ENCODE results near the gene P2RY8. TPM values are rescaled to one million over a fixed set of nuclear protein-coding genes. Genes with fewer than 3 reads are reported as not detected.
A peak's percentile ranks its signal among the peaks of the same experiment; 100 is the strongest.

P2RY8 gene
- total RNA-seq, 3 donors from 2014 or later (not counting 1 experiment from before 2014, with no cell fraction given): 73.7 to 114 (median 107) TPM

DNA sequence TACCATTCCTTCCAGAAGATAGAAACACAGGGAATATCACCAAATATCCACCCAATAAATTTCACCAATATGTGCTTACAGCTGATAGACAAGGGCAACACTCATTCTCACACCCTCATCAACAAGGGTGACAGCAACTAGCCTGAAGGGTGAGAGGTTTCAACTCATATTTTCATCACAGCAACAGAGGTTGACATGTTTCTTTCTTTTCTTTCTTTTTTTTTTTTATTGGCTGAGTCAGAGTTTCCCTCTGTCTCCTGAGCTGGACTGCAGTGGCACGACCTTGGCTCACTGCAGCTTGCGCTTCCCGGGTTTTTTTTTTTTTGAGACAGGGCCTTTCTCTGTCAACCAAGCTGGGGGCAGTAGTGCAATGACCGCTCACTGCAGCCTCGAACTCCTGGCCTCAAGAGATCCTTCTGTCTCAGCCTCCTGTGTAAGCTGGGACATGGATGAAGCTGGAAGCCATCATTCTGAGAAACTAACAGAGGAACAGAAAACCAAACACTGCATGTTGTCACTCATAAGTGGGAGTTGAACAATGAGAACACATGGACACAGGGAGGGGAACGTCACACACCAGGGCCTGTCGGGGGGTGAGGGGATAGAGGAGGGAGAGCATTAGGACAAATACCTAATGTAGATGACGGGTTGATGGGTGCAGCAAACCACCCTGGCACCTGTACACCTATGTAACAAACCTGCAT, 56.8 kb downstream of the P2RY8 start:
- Mint-ChIP-seq H3K4me1 (peaks cover 71 to 74% of the 10 kb centered on the region in 2 donors), H3K27me3 (ENCODE audit: low read depth in 2 of 2) (no peaks in the 10 kb centered on the region), H3K4me3 (peak overlapping the region; percentile 83), H3K27ac (peak overlapping the region; percentile 98 to 99), H3K36me3 (peaks cover 7% of the 10 kb centered on the region), H3K9me3 (peaks cover 0 to 2% of the 10 kb centered on the region in 2 donors)
- peak; percentile 13 to 47 for DNase-seq
- Histone ChIP-seq H3K9me3 (ENCODE audit: control insufficient read depth, insufficient read depth, low read length) (no peaks in the 10 kb centered on the region), H3K36me3 (ENCODE audit: control insufficient read depth, insufficient read depth, low read length) (peaks cover 12% of the 10 kb centered on the region), H3K27ac (ENCODE audit: low read length) (peak overlapping the region; percentile 95), H3K4me1 (ENCODE audit: control insufficient read depth, insufficient read depth, low read length) (peaks cover 81% of the 10 kb centered on the region), H3K4me3 (ENCODE audit: low read length) (no peak overlapping the region), H3K27me3 (ENCODE audit: control insufficient read depth, insufficient read depth, low read length) (no peaks in the 10 kb centered on the region)
- intact Hi-C loops (cut with micrococcal nuclease): no loop called here
- peak in 2 of 3 donors; percentile 32 to 39 for ATAC-seq
- no peak for TF ChIP-seq CTCF (IDR thresholded peaks at IDR 0.05)
- WGBS (ENCODE audit: insufficient coverage): 68% methylated on average over 7 of the region's 8 CpGs

GRCh38 chrX:1477801-1478458, 59.1 kb downstream of the P2RY8 start:
- DNase-seq (peak in 1 of 2 donors; percentile 12), ATAC-seq (no peak)
- no peaks in the 10 kb centered on the region for H3K27me3 Mint-ChIP-seq (ENCODE audit: low read depth in 2 of 2)
- H3K4me3 Mint-ChIP-seq: peak overlapping the region; percentile 49
- peak overlapping the region; percentile 98 to 99 for H3K27ac Mint-ChIP-seq
- TF ChIP-seq CTCF (IDR thresholded peaks at IDR 0.05): no peak
- H3K4me1 Mint-ChIP-seq: peaks cover 61 to 72% of the 10 kb centered on the region in 2 donors
- H3K36me3 ChIP-seq (ENCODE audit: control insufficient read depth, insufficient read depth, low read length): peaks cover 10% of the 10 kb centered on the region
- peaks cover 4 to 19% of the 10 kb centered on the region in 2 donors for H3K9me3 Mint-ChIP-seq
- no peak overlapping the region for H3K4me3 ChIP-seq (ENCODE audit: low read length)
- intact Hi-C loops (cut with micrococcal nuclease): no loop called here
- H3K4me1 ChIP-seq (ENCODE audit: control insufficient read depth, insufficient read depth, low read length): peaks cover 61% of the 10 kb centered on the region
- no peaks in the 10 kb centered on the region for H3K27me3 ChIP-seq (ENCODE audit: control insufficient read depth, insufficient read depth, low read length)
- WGBS (ENCODE audit: insufficient coverage): 86% methylated on average over 7 of the region's 8 CpGs
- H3K27ac ChIP-seq (ENCODE audit: low read length): no peak overlapping the region
- no peaks in the 10 kb centered on the region for H3K9me3 ChIP-seq (ENCODE audit: control insufficient read depth, insufficient read depth, low read length)
- peaks cover 7% of the 10 kb centered on the region for H3K36me3 Mint-ChIP-seq

DNA sequence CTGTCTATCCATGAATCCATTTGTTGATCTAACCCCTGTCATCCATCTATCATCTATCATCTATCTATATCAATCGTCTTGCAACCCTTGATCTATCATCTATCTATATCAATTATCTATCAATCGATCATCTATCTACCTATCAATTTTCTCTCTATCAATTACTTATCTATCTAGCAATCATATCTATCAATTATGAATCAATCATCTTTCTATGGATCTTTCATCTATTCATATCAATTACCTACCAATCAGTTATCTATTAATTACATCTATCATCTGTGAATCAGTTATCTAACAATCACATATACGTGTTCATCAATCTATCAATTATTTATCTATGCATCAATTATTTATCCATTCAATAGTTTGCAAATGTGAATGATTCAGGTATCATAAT, 59.8 kb downstream of the P2RY8 start:
- WGBS (ENCODE audit: insufficient coverage): 84% methylated on average over 2 of the region's 3 CpGs
- Mint-ChIP-seq H3K4me3 (peak overlapping the region; percentile 7), H3K27ac (peak overlapping the region; percentile 98 to 99), H3K4me1 (peaks cover 62 to 76% of the 10 kb centered on the region in 2 donors), H3K9me3 (peaks cover 4 to 23% of the 10 kb centered on the region in 2 donors), H3K27me3 (ENCODE audit: low read depth in 2 of 2) (no peaks in the 10 kb centered on the region), H3K36me3 (peaks cover 9% of the 10 kb centered on the region)
- Histone ChIP-seq H3K4me1 (ENCODE audit: control insufficient read depth, insufficient read depth, low read length) (peaks cover 64% of the 10 kb centered on the region), H3K9me3 (ENCODE audit: control insufficient read depth, insufficient read depth, low read length) (no peaks in the 10 kb centered on the region), H3K36me3 (ENCODE audit: control insufficient read depth, insufficient read depth, low read length) (peaks cover 10% of the 10 kb centered on the region), H3K4me3 (ENCODE audit: low read length) (no peak overlapping the region), H3K27ac (ENCODE audit: low read length) (no peak overlapping the region), H3K27me3 (ENCODE audit: control insufficient read depth, insufficient read depth, low read length) (no peaks in the 10 kb centered on the region)
- intact Hi-C loops (cut with micrococcal nuclease): no loop called here
- no peak for ATAC-seq
- no peak for TF ChIP-seq CTCF (IDR thresholded peaks at IDR 0.05)
- no peak for DNase-seq
